Measurements from ENCODE around the gene BCAS3. TPM values are rescaled to one million over a fixed set of nuclear protein-coding genes. Genes with fewer than 3 reads are reported as not detected.

The BCAS3 gene
- total RNA-seq, 1 experiment from 2014 or later = 11.4 TPM

DNA sequence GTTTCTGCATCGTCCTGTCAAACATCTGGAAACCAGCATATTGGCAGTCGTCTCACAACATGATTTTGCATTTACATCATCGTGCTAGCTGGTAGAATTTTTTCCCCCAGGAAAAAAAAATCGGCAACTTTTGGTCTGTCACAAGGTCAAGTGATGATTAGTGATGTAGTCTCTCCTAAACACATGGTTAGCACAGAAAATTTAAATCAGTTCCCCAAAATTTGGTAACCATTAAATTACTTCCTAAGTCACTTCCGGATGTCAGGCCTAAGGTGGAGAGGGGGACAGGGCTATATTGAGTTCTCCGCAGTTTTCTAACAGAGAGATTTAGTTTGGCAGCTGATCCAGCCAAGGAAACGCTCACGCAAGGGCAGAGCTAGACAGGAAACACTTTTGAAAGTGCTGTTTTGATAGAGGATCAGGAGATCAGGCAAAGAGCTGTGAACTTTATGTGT, 451.0 kb downstream of the BCAS3 start:
- no peak overlapping the region for H3K4me3 ChIP-seq (ENCODE audit: insufficient read depth, low read depth, low read length)
- H3K27me3 ChIP-seq (ENCODE audit: control insufficient read depth, insufficient read depth, low read length) = no peaks in the 10 kb centered on the region
- H3K36me3 ChIP-seq (replicated peaks; ENCODE audit: control insufficient read depth, insufficient read depth, low read length) = no peaks in the 10 kb centered on the region
- no peak for DNase-seq

- no peak overlapping the region for H3K4me3 ChIP-seq (ENCODE audit: insufficient read depth, low read depth, low read length)
- H3K36me3 ChIP-seq (replicated peaks; ENCODE audit: control insufficient read depth, insufficient read depth, low read length) = no peaks in the 10 kb centered on the region
- H3K27me3 ChIP-seq (ENCODE audit: control insufficient read depth, insufficient read depth, low read length) = no peaks in the 10 kb centered on the region
- no peak for DNase-seq
Observed at GRCh38 chr17:61129267-61130254, 451.9 kb downstream of the BCAS3 start.

GRCh38 chr17:61130330-61130729, 452.7 kb downstream of the BCAS3 start:
- no peak for DNase-seq
- Histone ChIP-seq H3K4me3 (ENCODE audit: insufficient read depth, low read depth, low read length) (no peak overlapping the region), H3K27me3 (ENCODE audit: control insufficient read depth, insufficient read depth, low read length) (no peaks in the 10 kb centered on the region), H3K36me3 (replicated peaks; ENCODE audit: control insufficient read depth, insufficient read depth, low read length) (no peaks in the 10 kb centered on the region)

GRCh38 chr17:61131585-61131984, 453.9 kb downstream of the BCAS3 start:
- Histone ChIP-seq H3K4me3 (ENCODE audit: insufficient read depth, low read depth, low read length) (no peak overlapping the region), H3K27me3 (ENCODE audit: control insufficient read depth, insufficient read depth, low read length) (no peaks in the 10 kb centered on the region), H3K36me3 (replicated peaks; ENCODE audit: control insufficient read depth, insufficient read depth, low read length) (no peaks in the 10 kb centered on the region)
- no peak for DNase-seq

DNA sequence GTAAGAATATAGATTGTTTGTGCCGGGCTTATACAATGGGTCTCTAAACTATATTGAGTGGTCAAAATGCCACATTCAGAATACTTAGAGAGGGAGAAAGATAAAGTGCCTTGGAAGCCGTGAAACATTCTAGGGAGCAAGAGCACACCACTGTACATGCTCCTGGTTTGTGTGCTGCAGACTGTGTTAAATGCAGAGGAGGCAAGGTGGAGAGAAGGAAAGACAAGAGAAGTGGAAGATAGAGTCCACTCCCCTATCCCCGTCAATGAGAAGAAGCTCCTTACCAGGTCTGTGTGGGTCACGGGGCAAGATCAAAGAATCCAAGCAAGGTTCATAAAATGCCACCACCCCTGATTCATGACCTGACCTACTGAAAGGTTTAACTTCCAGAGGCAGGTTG, 454.9 kb downstream of the BCAS3 start:
- no peaks in the 10 kb centered on the region for H3K36me3 ChIP-seq (replicated peaks; ENCODE audit: control insufficient read depth, insufficient read depth, low read length)
- DNase-seq = no peak
- H3K27me3 ChIP-seq (ENCODE audit: control insufficient read depth, insufficient read depth, low read length) = no peaks in the 10 kb centered on the region
- H3K4me3 ChIP-seq (ENCODE audit: insufficient read depth, low read depth, low read length) = no peak overlapping the region

DNA sequence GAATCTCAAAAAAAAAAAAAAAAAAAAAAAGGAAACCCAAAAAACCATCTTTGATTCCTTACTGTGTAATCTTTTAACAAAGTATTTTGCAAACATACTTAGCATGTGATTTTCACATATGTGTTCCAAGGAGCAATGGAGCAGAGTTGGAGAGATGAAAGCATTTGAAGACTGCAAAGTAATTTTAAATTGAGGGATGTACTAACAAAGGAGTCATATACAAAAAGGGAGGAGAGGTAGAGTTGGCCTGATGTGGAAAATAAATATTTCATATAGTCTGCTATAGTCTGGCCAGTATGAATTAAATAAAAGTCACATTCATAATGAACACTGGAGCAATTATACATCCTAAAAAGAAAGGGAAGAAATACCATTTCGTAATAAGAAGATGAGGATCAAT, 456.2 kb downstream of the BCAS3 start:
- Histone ChIP-seq H3K36me3 (replicated peaks; ENCODE audit: control insufficient read depth, insufficient read depth, low read length) (no peaks in the 10 kb centered on the region), H3K27me3 (ENCODE audit: control insufficient read depth, insufficient read depth, low read length) (no peaks in the 10 kb centered on the region), H3K4me3 (ENCODE audit: insufficient read depth, low read depth, low read length) (no peak overlapping the region)
- no peak for DNase-seq

- Histone ChIP-seq H3K27me3 (ENCODE audit: control insufficient read depth, insufficient read depth, low read length) (no peaks in the 10 kb centered on the region), H3K36me3 (replicated peaks; ENCODE audit: control insufficient read depth, insufficient read depth, low read length) (no peaks in the 10 kb centered on the region), H3K4me3 (ENCODE audit: insufficient read depth, low read depth, low read length) (no peak overlapping the region)
- DNase-seq = no peak
Observed at GRCh38 chr17:61134551-61135235, 457.0 kb downstream of the BCAS3 start.

GRCh38 chr17:61135782-61136181, 458.1 kb downstream of the BCAS3 start:
- DNase-seq = no peak

DNA sequence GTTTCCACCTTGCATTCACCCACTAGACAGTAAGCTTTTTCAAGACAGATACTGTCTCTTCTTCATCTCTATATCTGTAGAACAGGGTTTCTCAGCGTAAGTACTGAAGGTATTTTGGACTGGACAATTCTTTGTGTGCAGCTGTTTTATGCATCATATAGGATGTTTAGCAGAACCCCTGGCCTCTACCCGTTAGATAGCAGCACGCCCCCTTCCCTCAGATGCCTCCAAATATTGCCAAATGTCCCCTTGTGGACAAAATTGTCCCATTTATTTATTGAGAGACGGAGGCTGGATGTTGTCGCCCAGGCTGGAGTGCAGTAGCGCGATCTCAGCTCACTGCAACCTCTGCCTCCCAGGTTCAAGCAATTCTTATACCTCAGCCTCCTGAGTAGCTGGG, 458.6 kb downstream of the BCAS3 start:
- Histone ChIP-seq H3K36me3 (replicated peaks; ENCODE audit: control insufficient read depth, insufficient read depth, low read length) (no peaks in the 10 kb centered on the region), H3K4me3 (ENCODE audit: insufficient read depth, low read depth, low read length) (no peak overlapping the region), H3K27me3 (ENCODE audit: control insufficient read depth, insufficient read depth, low read length) (no peaks in the 10 kb centered on the region)
- DNase-seq = no peak

More at GRCh38 chr17:61135782-61136181, 458.1 kb downstream of the BCAS3 start:
- no peak overlapping the region for H3K4me3 ChIP-seq (ENCODE audit: insufficient read depth, low read depth, low read length)
- no peaks in the 10 kb centered on the region for H3K27me3 ChIP-seq (ENCODE audit: control insufficient read depth, insufficient read depth, low read length)
- no peaks in the 10 kb centered on the region for H3K36me3 ChIP-seq (replicated peaks; ENCODE audit: control insufficient read depth, insufficient read depth, low read length)

- Histone ChIP-seq H3K4me3 (ENCODE audit: insufficient read depth, low read depth, low read length) (no peak overlapping the region), H3K36me3 (replicated peaks; ENCODE audit: control insufficient read depth, insufficient read depth, low read length) (no peaks in the 10 kb centered on the region), H3K27me3 (ENCODE audit: control insufficient read depth, insufficient read depth, low read length) (no peaks in the 10 kb centered on the region)
- no peak for DNase-seq
Observed at GRCh38 chr17:61139219-61139618, 461.6 kb downstream of the BCAS3 start.

GRCh38 chr17:61140081-61140786, 462.6 kb downstream of the BCAS3 start:
- Histone ChIP-seq H3K27me3 (ENCODE audit: control insufficient read depth, insufficient read depth, low read length) (no peaks in the 10 kb centered on the region), H3K36me3 (replicated peaks; ENCODE audit: control insufficient read depth, insufficient read depth, low read length) (no peaks in the 10 kb centered on the region), H3K4me3 (ENCODE audit: insufficient read depth, low read depth, low read length) (no peak overlapping the region)
- DNase-seq = no peak

DNA sequence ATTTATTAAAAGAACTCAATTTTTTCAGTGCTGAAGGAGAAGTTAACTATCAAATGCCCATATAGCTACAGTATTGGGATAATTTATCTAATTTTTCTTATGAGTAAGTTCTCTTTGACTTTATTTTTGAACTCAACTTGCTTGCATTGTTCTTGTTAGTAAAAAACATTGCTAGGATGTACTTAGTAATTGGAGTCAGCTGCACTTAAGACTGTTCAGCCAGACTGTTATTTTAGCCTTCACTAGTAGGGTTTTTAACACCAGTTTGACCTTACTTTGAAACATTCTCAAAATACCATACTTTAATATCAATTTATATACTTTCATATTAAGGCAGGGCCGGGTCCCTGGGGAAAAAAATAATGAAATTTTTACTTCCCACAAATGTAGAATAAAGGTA, 465.4 kb downstream of the BCAS3 start:
- Histone ChIP-seq H3K4me3 (ENCODE audit: insufficient read depth, low read depth, low read length) (no peak overlapping the region), H3K27me3 (ENCODE audit: control insufficient read depth, insufficient read depth, low read length) (no peaks in the 10 kb centered on the region)
- no peak for DNase-seq

DNA sequence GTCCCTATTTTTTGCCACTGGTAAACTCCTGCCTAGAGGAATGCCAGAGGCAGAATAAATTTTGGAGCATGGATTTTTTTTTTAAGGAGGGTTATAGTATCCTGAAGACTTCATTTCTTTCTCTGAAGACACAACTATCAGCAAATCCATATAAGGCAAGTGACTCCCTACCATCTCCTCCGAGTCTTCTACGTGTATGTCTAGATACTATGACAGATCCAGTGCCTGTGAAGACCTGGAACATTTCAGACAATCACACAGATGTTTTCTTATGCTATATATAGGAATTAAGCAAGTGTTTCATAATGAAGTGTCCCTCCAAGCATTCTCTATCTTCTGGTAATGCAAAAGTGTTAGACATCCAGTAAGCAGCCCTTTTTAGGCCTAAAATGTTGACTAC, 466.5 kb downstream of the BCAS3 start:
- no peaks in the 10 kb centered on the region for H3K27me3 ChIP-seq (ENCODE audit: control insufficient read depth, insufficient read depth, low read length)
- no peak for DNase-seq
- H3K4me3 ChIP-seq (ENCODE audit: insufficient read depth, low read depth, low read length) = no peak overlapping the region
- H3K36me3 ChIP-seq (replicated peaks; ENCODE audit: control insufficient read depth, insufficient read depth, low read length) = no peaks in the 10 kb centered on the region

More for the DNA sequence above, 465.4 kb downstream of the BCAS3 start:
- H3K36me3 ChIP-seq (replicated peaks; ENCODE audit: control insufficient read depth, insufficient read depth, low read length) = no peaks in the 10 kb centered on the region
